ENCODE results near the gene CHRNA5. TPM values are rescaled to one million over a fixed set of nuclear protein-coding genes. Genes with fewer than 3 reads are reported as not detected.
"Not testable (repeated sequence)": the region's sequence is repeated elsewhere in the genome, so short reads cannot be mapped to it uniquely, and the experiment has no call there.

CHRNA5 gene
- total RNA-seq, result 2.7 and 3.2 TPM in 2 replicates

- intact Hi-C loops (cut with micrococcal nuclease), result loop anchor here (1.0 to 2.0 kb wide), 2 partner anchors 25 to 59 kb away; partner anchors contain the start of genes HYKK and PSMA4
These were observed at the start of gene CHRNA5 for GRCh38 chr15:78565097-78565950. Gene CHRNA5, plus strand, starts transcription at chr15:78565520. Its CDS starts 200 bp downstream, at chr15:78565720.

DNA sequence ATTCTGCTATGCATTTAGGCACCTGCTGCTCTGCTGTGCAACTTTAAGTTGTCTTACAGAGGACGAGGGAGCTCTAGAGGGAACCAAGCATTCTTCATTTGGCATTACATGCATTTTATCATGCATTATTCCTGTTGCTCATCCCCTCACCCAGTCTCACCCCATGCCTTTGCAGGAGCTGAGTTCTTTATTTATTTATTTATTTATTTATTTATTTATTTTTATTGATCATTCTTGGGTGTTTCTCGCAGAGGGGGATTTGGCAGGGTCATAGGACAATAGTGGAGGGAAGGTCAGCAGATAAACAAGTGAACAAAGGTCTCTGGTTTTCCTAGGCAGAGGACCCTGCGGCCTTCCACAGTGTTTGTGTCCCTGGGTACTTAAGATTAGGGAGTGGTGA, 45.3 kb upstream of the CHRNA5 start:
- intact Hi-C loops (cut with micrococcal nuclease), result not testable (repeated sequence)

GRCh38 chr15:78524230-78524629, 41.1 kb upstream of the CHRNA5 start:
- intact Hi-C loops (cut with micrococcal nuclease), result no loop called here

DNA sequence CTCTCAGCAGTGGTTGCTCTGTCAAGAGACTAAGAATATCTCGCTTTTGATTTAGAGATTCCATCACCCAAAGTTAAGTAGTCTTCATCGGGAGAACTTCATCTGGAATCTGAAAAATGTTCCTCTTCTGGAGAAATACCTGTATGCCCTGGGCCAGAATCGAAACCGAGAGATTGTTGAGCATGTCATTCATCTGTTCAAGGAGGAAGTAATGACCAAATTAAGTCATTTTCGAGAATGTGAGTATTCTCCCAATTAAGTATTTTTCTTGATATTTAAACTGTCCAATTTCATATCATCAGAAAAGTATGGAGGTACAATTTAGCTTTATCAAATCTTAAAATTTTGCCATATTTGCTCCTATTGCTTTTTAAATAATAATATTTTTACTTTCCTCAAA, 38.0 kb upstream of the CHRNA5 start:
- intact Hi-C loops (cut with micrococcal nuclease), result no loop called here

DNA sequence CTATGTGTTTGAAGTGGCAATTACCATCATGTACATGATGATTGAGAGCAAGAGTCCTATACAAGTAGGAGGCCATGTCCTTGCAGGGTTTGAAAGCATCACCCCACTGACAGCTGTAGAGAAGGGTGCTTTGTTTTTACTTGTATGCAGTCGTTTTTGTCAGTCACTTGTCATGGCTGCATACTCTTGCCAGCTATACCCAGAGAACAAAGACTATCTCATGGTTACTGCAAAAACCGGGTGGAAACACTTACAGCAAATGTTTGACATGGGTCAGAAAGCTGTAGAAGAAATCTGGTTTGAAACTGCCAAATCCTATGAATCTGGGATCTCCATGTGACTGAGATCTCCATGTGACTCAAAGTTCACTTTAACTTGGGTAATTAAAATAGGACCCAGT, 32.0 kb upstream of the CHRNA5 start:
- intact Hi-C loops (cut with micrococcal nuclease), result no loop called here

- intact Hi-C loops (cut with micrococcal nuclease), result no loop called here
These were observed 29.2 kb upstream of the CHRNA5 start for GRCh38 chr15:78536134-78536533.

DNA sequence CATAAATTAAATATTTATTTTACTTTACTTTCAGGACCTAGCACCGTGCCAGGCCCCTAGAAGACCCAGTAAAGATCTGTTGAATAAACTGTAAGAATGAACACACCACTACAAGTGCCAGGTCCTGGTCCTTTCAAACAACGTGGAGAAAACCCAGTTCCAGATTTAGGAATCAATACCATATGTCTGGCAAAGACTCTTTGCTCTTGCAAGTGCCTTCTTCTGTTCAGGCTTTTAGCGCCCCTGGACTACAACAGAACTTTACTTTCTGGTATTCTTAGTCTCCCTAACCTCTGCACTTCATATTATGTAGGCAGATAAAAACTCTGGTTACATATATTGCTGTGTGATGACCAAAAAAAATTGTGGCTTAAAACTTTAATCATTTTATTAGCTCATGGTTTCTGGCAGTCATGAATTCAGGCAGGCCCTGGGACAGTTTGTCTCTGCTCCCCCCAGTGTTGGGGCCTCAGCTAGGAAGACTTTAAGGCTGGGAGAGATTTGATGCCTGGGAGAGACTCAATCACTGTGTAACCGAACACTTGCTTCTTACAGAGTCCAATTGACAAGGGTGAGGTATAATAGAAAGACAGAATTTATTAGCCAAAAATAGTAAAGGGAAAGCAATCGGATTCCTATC, 27.9 kb upstream of the CHRNA5 start:
- intact Hi-C loops (cut with micrococcal nuclease), result no loop called here

GRCh38 chr15:78538358-78538757, 27.0 kb upstream of the CHRNA5 start:
- intact Hi-C loops (cut with micrococcal nuclease), result no loop called here

DNA sequence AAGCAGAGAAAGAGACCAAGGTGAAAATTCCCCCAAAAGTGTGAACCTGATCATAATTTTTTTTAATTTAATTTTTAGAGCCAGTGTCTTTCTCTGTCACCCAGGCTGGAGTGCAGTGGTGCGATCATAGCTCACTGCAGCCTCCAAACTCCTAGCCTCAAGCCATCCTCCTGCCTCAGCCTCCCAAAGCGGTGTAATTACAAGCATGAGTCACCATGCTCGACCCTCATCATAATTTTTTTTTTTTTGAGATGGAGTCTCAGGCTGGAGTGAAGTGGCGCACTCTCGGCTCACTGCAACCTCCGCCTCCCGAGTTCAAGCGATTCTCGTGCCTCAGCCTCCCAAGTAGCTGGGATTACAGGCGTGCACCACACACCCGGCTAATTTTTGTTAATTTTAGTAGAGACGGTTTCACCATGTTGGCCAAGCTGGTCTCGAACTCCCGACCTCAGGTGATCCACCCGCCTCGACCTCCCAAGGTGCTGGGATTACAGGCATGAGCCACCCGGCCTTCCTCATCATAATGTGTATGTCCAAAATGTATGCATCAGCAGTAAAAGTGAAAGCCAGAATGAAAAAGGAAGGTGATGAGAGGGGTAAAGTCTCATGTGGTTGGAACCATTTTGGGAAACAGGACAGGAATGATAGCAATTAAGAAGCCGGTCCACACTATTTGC, 25.7 kb upstream of the CHRNA5 start:
- intact Hi-C loops (cut with micrococcal nuclease), result loop anchor here (1.0 to 10.0 kb wide), 8 partner anchors 26 to 1613 kb away; partner anchors contain the start of genes CHRNA5, FAH, HYKK and IDH3A

DNA sequence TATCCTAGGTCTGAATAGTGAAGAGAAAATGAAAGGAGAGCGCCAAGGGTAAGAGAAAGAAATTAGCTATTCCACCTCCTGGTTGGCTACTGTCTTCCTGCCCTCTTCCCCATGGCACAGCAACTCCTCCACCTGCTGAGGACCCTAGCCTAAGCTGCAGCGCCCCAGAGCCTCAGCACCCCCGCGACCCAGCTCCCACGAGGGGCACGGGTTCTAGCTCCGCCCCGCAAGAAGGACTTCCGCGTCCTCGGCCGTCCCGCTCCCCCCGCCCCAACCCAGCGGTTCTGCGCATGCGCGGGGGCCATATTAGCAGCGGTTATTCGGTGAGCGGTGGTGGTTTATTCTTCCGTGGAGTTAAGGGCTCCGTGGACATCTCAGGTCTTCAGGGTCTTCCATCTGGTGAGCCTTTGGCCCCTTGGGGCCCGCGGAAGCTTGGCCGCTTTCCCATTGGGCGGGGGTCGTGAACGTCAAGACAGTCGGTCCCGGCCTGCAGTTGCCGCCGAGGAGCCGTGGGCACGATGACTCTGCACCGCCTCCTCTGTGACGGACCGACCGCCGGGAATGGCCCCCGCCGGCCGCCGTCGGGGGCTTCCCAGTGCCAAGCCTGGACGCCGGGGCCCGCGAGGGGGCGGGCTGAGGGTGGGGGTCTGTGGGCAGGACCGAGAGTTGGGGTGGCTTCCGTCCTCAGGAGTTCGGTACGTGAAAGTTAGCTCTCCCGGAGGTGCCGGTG, 25.0 kb upstream of the CHRNA5 start, which contains the start of gene PSMA4:
PSMA4 (plus strand) TSS at position 304 of the 730 bp plus-strand sequence. CDS start 1,484 bp downstream, outside the sequence.
- intact Hi-C loops (cut with micrococcal nuclease), result loop anchor here (1.0 to 10.0 kb wide), 8 partner anchors 25 to 1612 kb away; partner anchors contain the start of genes CHRNA5, FAH, HYKK and IDH3A

- intact Hi-C loops (cut with micrococcal nuclease), result loop anchor here (1.0 to 10.0 kb wide), 9 partner anchors 24 to 1612 kb away; partner anchors contain the start of genes CHRNA5, FAH, HYKK and IDH3A
These were observed 24.2 kb upstream of the CHRNA5 start for GRCh38 chr15:78540871-78541743.

DNA sequence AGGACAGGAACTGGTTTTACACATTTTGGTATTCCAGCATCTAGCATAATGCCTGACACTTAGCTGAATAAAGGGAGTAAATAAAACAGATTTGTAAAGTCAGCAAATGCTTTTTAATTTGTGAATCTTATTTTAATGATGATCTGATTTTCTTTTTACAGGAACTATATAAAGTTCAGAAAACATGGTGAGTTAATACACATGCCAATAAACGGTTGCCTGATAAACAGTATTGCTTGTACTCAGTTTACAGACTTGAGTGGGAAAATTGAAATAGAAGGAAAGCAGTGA, 23.6 kb upstream of the CHRNA5 start:
- intact Hi-C loops (cut with micrococcal nuclease), result loop anchor here (1.0 to 10.0 kb wide), 5 partner anchors 242 to 1611 kb away; partner anchors contain the start of genes FAH, IDH3A, MORF4L1 and SKIC8

DNA sequence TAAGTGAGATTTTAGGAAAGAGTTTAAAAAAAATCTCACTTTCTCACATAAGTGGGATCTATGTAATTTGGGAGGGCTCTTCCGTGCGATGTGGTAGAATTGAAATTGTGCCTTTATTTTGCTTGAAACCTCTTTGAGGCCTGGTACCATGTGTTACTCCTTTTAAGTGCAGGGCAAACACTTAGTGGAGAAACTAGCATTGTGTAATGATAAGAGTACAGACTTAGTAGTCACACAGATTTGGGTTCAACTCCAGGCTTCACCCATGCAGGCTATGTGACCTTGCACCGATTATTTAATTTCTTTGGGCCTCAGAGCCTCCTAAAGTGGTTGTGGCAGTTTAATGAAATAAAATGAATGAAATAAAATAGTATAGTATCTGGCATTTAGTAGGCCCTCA, 22.7 kb upstream of the CHRNA5 start:
- intact Hi-C loops (cut with micrococcal nuclease), result loop anchor here (10.0 kb wide), 1 partner anchor 488 kb away; no protein-coding TSS in a partner anchor

DNA sequence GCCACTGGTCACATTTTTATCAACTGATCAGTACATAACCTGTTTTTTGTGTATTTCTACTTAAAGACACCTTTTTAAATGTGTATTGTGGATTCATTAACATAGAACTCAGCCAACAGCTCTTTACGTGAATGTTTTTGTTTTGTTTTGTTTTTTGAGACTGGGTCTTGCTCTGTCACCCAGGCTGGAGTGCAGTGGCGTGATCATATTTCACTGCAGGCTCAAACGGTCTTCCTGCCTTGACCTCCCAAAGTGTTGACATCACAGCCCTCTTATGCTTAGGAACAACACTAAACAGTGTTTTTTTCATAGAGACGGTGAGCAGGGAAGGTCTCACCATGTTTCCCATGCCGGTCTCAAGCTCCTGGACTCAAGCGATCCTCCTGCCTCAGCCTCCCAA, 15.1 kb upstream of the CHRNA5 start:
- intact Hi-C loops (cut with micrococcal nuclease), result no loop called here

DNA sequence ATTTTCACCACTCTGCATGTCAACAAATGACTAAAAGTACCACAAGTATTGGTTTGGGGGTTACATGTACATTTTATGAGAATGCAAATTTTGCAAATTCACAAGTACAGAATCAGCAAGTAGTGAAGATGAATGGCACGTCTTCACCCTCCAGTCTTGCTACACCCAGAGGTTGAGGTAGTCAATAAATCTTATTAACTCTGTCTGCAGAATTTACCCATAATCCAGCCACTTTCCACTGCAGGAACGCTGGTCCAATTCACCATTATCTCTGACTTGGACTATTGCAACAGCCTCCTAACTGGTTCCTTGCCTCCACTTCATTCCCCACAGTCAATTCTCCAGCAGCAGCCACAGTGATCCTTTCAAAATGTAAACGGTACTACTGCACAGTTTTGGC, 14.5 kb upstream of the CHRNA5 start:
- intact Hi-C loops (cut with micrococcal nuclease), result no loop called here

DNA sequence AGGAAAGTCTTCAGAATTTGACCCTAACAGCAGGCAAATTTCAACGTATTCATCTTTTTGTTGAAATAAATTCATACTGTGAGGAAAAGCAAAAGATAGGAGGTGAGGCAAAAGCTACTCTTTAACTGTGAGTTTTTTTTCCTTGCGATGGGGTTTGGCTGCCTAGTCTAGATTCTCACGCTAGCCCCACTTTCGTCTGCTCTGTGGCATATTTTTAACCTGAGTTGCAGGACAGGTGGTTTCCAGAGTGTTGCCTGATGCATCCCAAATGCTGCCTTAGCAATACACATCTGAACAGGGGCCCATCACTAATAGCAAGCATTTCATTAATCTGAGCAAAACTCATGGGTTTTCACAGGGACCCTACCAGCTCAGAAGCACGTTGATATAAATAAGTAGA, 13.4 kb upstream of the CHRNA5 start:
- intact Hi-C loops (cut with micrococcal nuclease), result no loop called here

DNA sequence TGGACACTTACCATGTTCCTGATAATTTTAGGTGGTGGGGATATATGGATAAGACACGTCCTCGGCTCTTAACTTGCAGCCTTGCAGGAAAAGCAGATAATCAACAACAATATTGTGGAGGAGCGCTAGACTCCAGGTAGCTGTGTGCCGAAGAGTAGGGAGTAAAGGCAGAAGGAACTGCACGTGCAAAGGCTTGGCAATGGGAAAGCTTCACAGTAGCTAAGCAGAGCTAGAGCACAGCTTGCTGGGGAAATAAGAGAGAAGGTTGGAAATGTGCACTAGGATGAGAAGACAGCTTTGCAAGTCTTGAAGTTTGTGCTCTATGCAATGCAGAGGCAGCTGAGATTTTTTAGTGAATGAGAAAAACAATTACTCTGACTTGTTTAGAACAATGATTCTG, 12.7 kb upstream of the CHRNA5 start:
- intact Hi-C loops (cut with micrococcal nuclease), result no loop called here

DNA sequence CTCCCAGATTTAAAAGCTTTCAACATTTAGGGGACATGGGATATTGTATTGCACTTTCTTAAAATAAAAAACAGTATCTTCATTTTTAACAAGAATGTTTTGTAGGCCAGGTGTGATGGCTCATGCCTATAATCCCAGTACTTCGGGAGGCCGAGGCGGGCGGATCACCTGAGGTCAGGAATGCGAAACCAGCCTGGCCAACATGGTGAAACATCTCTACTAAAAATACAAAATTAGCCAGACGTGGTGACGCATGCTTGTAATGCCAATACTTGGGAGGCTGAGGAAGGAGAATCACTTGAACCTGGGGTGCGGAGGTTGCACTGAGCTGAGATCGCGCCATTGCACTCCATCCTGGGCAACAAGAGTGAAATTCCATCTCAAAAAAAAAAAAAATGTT, 5.1 kb upstream of the CHRNA5 start:
- intact Hi-C loops (cut with micrococcal nuclease), result not testable (repeated sequence)

- intact Hi-C loops (cut with micrococcal nuclease), result no loop called here
These were observed 3.8 kb upstream of the CHRNA5 start for GRCh38 chr15:78561490-78561889.

- intact Hi-C loops (cut with micrococcal nuclease), result no loop called here
These were observed 2.2 kb upstream of the CHRNA5 start for GRCh38 chr15:78563092-78563491.
